Adipose tissue (tissue), 3 donors: ENCODE results near the gene ATP8A1. TPM values are rescaled to one million over a fixed set of nuclear protein-coding genes. Genes with fewer than 3 reads are reported as not detected.
"Not testable (repeated sequence)": the region's sequence is repeated elsewhere in the genome, so short reads cannot be mapped to it uniquely, and the experiment has no call there.

Experiments
- H3K27ac ChIP-seq: one replicate; pipeline ENCODE4 v1.5.1; 2013; ENCODE audit warnings: low read depth, low read length
- WGBS, 3 donors: extraction: QIAGEN DNeasy Blood & Tissue Kit; methylation state at CpG; one replicate each; pipeline ENCODE4 v1.1.7; 2013; 5-methylcytosine and 5-hydroxymethylcytosine counted together
- polyA plus RNA-seq, 3 donors: library from polyadenylated mRNA; stranded (reverse); fragments of 200-250 nt; gene quantifications; one replicate each; pipeline ENCODE4 v1.2.3, GENCODE V29; 2013
- donor health status: healthy with polysubstance abuse.
- donor health status: Bipolar disorder and iron deficiency.
- donor health status: healthy.

The ATP8A1 gene
- 1 to 10 TPM; 4.3 to 6.3 (median 5.3) TPM for polyA plus RNA-seq

- 1% methylated on average over 57 to 74 of the region's 74 CpGs for whole genome bisulfite sequencing, 3 donors
- no peak within 1 kb of the TSS for H3K27ac ChIP-seq
Measured at GRCh38 chr4:42656944-42657792, at the start of gene ATP8A1. TSS of gene ATP8A1 (minus strand) at chr4:42657105. CDS start at chr4:42656873, 232 bp downstream.

GRCh38 chr4:42706086-42706485, 49.2 kb upstream of the ATP8A1 start:
- WGBS, 3 donors = 63 to 75% (median 71%) methylated on average over 4 of the region's 4 CpGs
- H3K27ac ChIP-seq = no peak overlapping the region

DNA sequence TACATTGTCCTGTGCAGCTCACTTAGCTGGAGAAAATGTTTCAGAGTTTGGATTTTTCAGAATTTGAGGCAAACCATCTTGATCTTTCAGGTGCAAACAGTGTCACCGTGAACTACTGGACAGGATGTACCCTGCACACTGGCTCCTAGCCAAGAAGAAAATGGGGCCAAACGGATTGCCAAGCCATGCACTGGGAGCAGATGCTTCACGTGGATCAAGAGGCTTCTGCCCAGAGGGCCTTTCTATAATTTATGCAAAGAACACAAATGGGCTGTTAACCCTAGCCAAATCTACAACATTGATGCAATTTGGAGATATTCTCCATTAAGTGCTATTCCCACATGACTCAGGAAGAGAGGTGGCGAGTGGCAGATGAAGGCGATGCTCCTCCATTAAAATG, 46.9 kb upstream of the ATP8A1 start:
- H3K27ac ChIP-seq = no peak overlapping the region
- WGBS, 3 donors = 69 to 78% (median 73%) methylated on average over 5 of the region's 5 CpGs

DNA sequence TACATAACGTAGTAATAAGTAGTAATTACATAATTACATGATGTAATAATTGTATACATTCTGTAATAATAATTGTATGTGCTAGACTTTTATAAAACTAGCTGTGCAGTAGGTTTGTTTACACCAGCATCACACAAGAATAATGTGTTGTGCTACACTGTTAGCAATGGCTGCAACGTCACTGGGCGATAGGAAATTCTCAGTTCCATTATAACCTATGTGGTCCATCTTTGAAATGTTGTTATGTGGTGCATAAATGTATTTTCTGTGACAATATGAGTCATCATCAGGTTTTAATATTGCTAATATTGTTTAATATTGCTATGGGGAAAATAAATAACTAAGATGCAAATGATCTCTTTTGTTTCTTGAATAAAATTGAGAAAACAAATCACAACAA, 46.0 kb upstream of the ATP8A1 start:
- 85 to 93% (median 89%) methylated on average over 3 of the region's 3 CpGs for WGBS, 3 donors
- no peak overlapping the region for H3K27ac ChIP-seq

- WGBS, 3 donors = 86 to 89% (median 88%) methylated on average over 7 of the region's 7 CpGs
- not testable (repeated sequence) for H3K27ac ChIP-seq
Measured at GRCh38 chr4:42701780-42702179, 44.9 kb upstream of the ATP8A1 start.

- WGBS, 3 donors = 39 to 80% (median 48%) methylated on average over 1 of the region's 1 CpG
- H3K27ac ChIP-seq = no peak overlapping the region
Measured at GRCh38 chr4:42690537-42690936, 33.6 kb upstream of the ATP8A1 start.

DNA sequence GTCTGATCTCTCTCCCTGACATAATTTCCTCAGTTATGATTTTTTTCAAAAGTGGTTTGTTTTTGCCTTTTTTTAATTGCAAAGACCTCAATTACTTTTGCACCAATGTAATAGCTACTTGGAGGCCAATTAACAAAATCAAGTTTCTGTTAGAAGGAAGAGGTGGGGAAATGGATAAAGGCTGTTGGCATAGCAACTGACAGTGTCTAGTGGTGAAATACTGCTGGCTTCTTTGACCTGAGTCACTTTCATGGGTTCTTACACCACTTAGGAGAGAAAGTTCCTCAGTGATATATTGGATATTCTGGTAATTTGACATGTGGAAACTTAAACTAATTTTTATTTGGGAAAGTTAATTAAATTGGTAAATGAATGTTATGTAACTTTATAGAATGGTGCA, 26.5 kb upstream of the ATP8A1 start:
- H3K27ac ChIP-seq = no peak overlapping the region

DNA sequence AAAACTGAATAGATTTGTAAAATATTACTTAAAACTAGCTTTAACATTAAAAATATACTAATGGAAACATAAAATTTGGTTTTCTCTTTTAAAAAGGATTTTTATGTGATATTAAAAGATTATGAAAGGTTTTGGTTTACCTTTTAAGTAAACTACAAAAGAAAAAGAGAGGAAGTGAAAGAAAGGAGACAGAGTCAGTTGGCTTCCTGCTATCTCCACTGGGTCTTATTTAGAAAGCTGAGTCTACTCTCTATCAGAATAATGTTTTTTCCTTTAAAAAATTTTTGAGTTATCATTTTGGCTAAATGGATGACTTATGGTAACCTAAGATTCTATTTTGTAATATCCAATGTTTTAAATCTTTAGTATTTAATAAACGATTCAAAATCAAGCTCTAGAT, 21.6 kb upstream of the ATP8A1 start:
- WGBS, 3 donors = 65 to 100% (median 72%) methylated on average over 1 of the region's 1 CpG
- no peak overlapping the region for H3K27ac ChIP-seq

DNA sequence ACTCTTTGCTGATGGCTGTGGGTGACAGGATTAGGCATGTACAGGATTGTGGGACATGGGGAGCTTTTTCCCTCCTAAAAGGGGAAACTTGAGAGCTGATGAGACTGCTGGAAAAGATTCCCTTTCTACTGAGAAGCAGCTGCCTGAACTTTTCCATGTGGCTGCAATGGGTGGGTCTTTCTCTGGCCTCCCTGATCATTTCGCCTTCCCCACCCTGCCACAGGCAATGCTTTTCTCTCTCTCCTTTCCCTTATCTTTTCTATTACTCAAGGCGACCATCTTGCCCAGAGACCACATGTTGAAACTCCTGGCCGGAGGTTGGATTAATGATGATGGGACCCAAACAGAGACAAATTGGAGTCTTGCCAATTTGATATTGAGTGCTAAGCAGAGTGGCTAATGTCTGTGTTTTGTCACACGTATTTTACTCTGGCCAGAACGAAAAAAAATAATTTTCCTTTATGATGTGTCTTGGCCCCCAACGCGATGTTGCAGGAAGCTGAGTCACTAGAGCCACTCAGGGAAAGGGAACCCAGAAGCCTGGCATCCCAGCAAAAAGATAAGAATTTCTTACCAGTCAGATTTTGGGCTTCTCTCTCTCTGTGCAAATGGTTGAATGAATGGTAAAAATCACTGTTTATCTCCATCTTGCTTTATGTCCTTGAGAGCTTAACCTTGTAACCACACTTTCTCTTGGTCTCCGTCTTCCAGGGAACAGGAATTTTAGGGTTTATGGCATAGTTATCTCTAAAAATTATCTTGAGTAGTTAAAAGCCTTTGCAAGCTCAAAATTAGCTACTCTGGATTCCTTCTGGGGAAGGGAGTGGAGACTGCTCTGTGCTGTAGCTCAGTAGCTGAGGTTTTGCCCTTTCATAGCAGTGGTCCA, 19.4 kb upstream of the ATP8A1 start:
- 43 to 59% (median 44%) methylated on average over 8 of the region's 8 CpGs for WGBS, 3 donors
- H3K27ac ChIP-seq = no peak overlapping the region

DNA sequence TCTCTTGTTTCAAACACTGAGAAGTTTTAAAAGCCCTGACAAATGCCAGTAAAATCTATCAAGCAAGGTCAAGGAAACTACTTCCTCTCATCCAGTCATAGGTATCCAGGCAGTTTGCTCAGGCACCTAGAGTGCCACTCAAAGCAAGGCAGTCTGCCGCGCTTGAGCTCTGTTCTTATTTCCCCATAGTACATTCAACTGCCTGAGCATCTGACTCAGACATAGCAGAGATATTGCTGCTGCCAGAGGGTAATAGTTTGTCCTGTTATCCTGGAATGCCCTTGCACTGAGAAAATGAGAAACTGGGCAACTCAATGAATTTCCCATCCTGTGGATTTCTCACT, 16.1 kb upstream of the ATP8A1 start:
- H3K27ac ChIP-seq = no peak overlapping the region
- WGBS, 3 donors = 27 to 36% (median 35%) methylated on average over 2 of the region's 2 CpGs

DNA sequence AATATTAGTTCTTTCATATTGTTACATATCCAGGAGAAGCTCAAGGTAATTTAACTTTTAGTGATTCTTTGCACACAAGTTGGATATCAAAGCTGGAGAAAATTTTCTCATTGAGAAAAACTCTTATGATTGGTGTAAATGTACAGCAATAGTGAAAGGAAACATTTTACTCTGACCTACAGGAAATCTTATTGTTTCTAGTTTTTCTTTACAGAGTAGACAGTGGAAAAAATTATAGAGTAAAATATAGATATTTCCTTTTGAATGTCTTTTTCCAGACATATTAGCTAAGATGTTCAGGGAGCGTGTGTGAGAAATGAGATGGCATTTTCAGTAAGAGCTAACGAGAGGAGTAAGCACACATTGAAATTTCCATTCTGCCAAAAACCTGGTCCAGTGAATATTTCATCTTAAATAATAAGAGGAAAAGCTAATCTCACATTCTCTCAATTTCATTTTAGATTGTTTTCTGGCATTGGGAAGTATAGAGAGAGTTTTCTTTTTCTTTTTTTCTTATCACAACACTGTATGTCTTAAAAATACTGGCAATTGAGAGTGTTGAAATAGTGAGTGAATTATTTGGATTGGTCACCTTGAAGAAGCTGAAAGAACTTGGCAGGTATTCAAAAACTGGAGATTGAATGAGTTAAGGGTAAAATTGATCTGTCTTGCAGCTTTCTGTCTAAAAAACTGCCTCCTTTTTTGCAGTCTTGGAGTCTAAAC, 15.6 kb upstream of the ATP8A1 start:
- no peak overlapping the region for H3K27ac ChIP-seq
- WGBS, 3 donors = 55 to 62% (median 58%) methylated on average over 2 of the region's 2 CpGs

DNA sequence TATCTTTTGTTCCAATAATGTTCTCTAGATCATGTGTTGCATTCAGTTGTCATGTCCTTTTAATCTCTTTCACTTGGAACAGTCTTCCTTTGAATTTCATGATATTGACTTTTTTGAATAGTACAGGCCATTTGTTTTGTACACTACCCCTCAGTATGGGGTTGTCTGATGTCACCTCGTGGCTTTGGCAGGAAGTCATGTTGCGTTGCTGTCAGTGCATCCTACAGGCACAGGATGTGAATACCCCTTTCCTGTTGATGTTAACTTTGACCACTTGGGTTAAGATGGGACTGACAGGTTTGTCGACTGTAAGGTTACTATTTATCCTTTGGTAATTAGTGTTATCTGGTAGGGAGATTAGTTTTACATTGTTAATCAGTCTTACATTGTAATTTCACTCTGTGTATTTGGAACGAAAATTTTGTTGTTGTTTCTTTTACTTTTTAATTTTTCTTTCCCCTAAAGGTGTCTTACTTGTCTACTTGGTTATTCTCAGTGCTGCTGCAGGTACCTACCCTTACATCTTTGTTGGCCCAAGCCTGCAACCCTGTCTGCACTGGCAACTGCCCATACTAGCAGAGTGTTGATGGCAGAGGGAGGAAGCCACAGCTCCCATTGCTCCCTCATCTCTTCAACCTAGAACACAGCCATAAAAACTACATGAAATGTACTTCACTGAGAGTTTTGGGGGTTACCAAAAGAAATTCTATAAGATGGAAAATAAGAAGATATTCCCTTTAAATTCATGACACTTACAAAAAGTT, 14.7 kb upstream of the ATP8A1 start:
- 19 to 45% (median 39%) methylated on average over 4 of the region's 4 CpGs for WGBS, 3 donors
- H3K27ac ChIP-seq = no peak overlapping the region

- 41 to 53% (median 47%) methylated on average over 2 of the region's 2 CpGs for WGBS, 3 donors
- no peak overlapping the region for H3K27ac ChIP-seq
Measured at GRCh38 chr4:42658261-42658660, 1.4 kb upstream of the ATP8A1 start.

DNA sequence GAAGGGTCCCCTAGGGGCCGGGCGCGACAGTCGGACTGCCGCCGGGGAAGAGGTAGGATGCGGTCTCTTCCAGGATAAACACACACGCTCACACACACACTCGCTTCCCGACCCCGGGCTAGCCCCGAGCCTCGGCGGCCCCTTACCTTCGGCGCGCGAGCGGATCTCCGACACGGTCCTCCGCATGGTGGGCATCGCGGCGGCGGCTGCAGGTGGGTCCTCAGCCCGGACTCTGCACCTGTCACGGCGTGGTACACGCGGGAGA, 294 bp downstream of the ATP8A1 start:
- H3K27ac ChIP-seq = no peak overlapping the region
- WGBS, 3 donors = 0 to 1% (median 0%) methylated on average over 31 of the region's 31 CpGs

DNA sequence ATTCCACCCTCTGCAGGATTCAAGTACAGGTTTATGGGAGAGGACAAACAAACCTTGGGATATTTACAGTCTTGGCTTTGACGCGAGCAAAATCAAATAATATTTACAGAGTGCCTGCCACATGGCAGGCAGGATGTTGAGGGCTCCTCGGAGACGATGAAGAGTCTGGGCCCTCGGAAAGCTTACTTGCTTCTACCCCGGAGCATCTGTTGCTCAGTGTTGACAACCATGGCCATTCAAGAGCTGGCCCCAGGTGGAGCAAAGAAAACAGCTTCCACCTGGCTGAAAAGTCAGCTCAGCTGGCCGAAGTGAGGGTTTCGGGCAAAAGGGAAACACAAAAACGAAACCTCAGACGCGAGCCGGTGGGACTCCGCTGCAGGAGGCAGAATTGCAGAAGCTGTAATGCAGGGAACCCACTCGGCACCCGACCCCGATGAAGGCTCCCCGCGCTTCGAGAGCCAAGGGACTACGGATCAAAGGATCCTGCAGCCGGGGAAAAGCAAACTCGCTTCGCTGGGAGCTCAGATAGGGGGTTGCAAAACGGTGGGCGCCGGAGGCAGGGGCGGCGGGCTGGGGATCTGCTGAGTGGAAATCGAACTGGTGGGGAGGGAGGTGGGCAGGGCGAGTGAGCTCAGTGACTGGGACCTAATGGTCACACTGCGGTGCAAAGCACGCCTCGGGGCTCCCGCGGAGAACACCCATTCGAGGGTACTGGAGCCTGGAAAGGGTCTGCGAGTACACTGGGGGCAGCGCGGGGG, 805 bp downstream of the ATP8A1 start:
- WGBS, 3 donors = 1 to 3% (median 2%) methylated on average over 38 to 39 of the region's 39 CpGs
- H3K27ac ChIP-seq = no peak overlapping the region

- WGBS, 3 donors = 50 to 71% (median 55%) methylated on average over 1 of the region's 1 CpG
- no peak overlapping the region for H3K27ac ChIP-seq
Measured at GRCh38 chr4:42655269-42655637, 1.7 kb downstream of the ATP8A1 start.

- 41 to 60% (median 59%) methylated on average over 2 of the region's 2 CpGs for WGBS, 3 donors
- no peak overlapping the region for H3K27ac ChIP-seq
Measured at GRCh38 chr4:42654631-42655268, 2.2 kb downstream of the ATP8A1 start.
